Duodenal mucosa (tissue), 2 donors: ENCODE results near the gene CHCHD3.

Source experiments
- H3K27ac ChIP-seq: one replicate; pipeline ENCODE4 v1.7.0; 2013; ENCODE audit warnings: low read depth, low read length
- H3K27me3 ChIP-seq, 2 donors: one replicate each; pipeline ENCODE4 v1.7.0; 2013; ENCODE audit warnings: low read length in 2 of 2, control low read depth in 1 of 2; ENCODE audit not compliant: insufficient read depth in 2 of 2, control insufficient read depth in 1 of 2
- H3K36me3 ChIP-seq, 2 donors: one replicate each; pipeline ENCODE4 v1.7.0; 2013; ENCODE audit warnings: low read length in 2 of 2, control low read depth in 1 of 2; ENCODE audit not compliant: insufficient read depth in 2 of 2, control insufficient read depth in 1 of 2
- H3K4me1 ChIP-seq, 2 donors: one replicate each; pipeline ENCODE4 v1.7.0; 2013; ENCODE audit warnings: low read length in 2 of 2, control low read depth in 1 of 2; ENCODE audit not compliant: insufficient read depth in 2 of 2, control insufficient read depth in 1 of 2
- H3K4me3 ChIP-seq, 2 donors: one replicate each; pipeline ENCODE4 v1.7.0; 2013; ENCODE audit warnings: low read length in 2 of 2, low read depth in 1 of 2
- H3K9ac ChIP-seq, 2 donors: one replicate each; pipeline ENCODE4 v1.7.0; 2013; ENCODE audit warnings: low read length in 2 of 2, low read depth in 1 of 2
- H3K9me3 ChIP-seq, 2 donors: one replicate each; pipeline ENCODE4 v1.7.0; 2013; ENCODE audit warnings: low read length in 2 of 2, control low read depth in 1 of 2; ENCODE audit not compliant: control insufficient read depth in 1 of 2

CHCHD3 gene

GRCh38 chr7:132779164-132779563, 302.7 kb downstream of the CHCHD3 start:
- Histone ChIP-seq H3K36me3 (peaks cover 3 to 10% of the 10 kb centered on the region in 2 donors), H3K4me3 (no peak overlapping the region), H3K27ac (no peak overlapping the region), H3K27me3 (no peaks in the 10 kb centered on the region), H3K4me1 (no peaks in the 10 kb centered on the region), H3K9ac (no peak overlapping the region), H3K9me3 (no peaks in the 10 kb centered on the region)

- Histone ChIP-seq H3K4me1 (no peaks in the 10 kb centered on the region), H3K36me3 (peaks cover 3 to 8% of the 10 kb centered on the region in 2 donors), H3K9ac (no peak overlapping the region), H3K9me3 (no peaks in the 10 kb centered on the region), H3K27me3 (no peaks in the 10 kb centered on the region), H3K4me3 (no peak overlapping the region), H3K27ac (no peak overlapping the region)
Observed at GRCh38 chr7:132778761-132779160, 303.1 kb downstream of the CHCHD3 start.

- Histone ChIP-seq H3K9ac (no peak overlapping the region), H3K27ac (no peak overlapping the region), H3K4me3 (no peak overlapping the region), H3K9me3 (no peaks in the 10 kb centered on the region), H3K27me3 (no peaks in the 10 kb centered on the region), H3K36me3 (peaks cover 0 to 3% of the 10 kb centered on the region in 2 donors), H3K4me1 (no peaks in the 10 kb centered on the region)
Observed at GRCh38 chr7:132777956-132778355, 303.9 kb downstream of the CHCHD3 start.

- no peaks in the 10 kb centered on the region for H3K9me3 ChIP-seq
- H3K9ac ChIP-seq = no peak overlapping the region
- no peaks in the 10 kb centered on the region for H3K36me3 ChIP-seq
- H3K27me3 ChIP-seq = no peaks in the 10 kb centered on the region
- H3K4me3 ChIP-seq = no peak overlapping the region
- H3K27ac ChIP-seq = no peak overlapping the region
- H3K4me1 ChIP-seq = no peaks in the 10 kb centered on the region
Observed at GRCh38 chr7:132777414-132777813, 304.5 kb downstream of the CHCHD3 start.

GRCh38 chr7:132776048-132776620, 305.8 kb downstream of the CHCHD3 start:
- Histone ChIP-seq H3K4me1 (peaks cover 0 to 4% of the 10 kb centered on the region in 2 donors), H3K9ac (no peak overlapping the region), H3K27me3 (no peaks in the 10 kb centered on the region), H3K4me3 (no peak overlapping the region), H3K36me3 (no peaks in the 10 kb centered on the region), H3K9me3 (no peaks in the 10 kb centered on the region), H3K27ac (no peak overlapping the region)

- Histone ChIP-seq H3K9ac (no peak overlapping the region), H3K27ac (no peak overlapping the region), H3K9me3 (peaks cover 6 to 11% of the 10 kb centered on the region in 2 donors), H3K4me3 (no peak overlapping the region), H3K36me3 (no peaks in the 10 kb centered on the region), H3K27me3 (no peaks in the 10 kb centered on the region), H3K4me1 (peaks cover 0 to 4% of the 10 kb centered on the region in 2 donors)
Observed at GRCh38 chr7:132773527-132773956, 308.3 kb downstream of the CHCHD3 start.

GRCh38 chr7:132771301-132771730, 310.6 kb downstream of the CHCHD3 start:
- Histone ChIP-seq H3K27ac (no peak overlapping the region), H3K4me3 (no peak overlapping the region), H3K4me1 (peaks cover 0 to 4% of the 10 kb centered on the region in 2 donors), H3K27me3 (no peaks in the 10 kb centered on the region), H3K9ac (no peak overlapping the region), H3K9me3 (peaks cover 6 to 11% of the 10 kb centered on the region in 2 donors), H3K36me3 (no peaks in the 10 kb centered on the region)

GRCh38 chr7:132770055-132770454, 311.8 kb downstream of the CHCHD3 start:
- peaks cover 0 to 4% of the 10 kb centered on the region in 2 donors for H3K4me1 ChIP-seq
- H3K9ac ChIP-seq = no peak overlapping the region
- no peak overlapping the region for H3K4me3 ChIP-seq
- H3K27me3 ChIP-seq = no peaks in the 10 kb centered on the region
- H3K9me3 ChIP-seq = peaks cover 6 to 11% of the 10 kb centered on the region in 2 donors
- H3K36me3 ChIP-seq = no peaks in the 10 kb centered on the region
- no peak overlapping the region for H3K27ac ChIP-seq

GRCh38 chr7:132769280-132769679, 312.6 kb downstream of the CHCHD3 start:
- Histone ChIP-seq H3K4me3 (no peak overlapping the region), H3K9ac (no peak overlapping the region), H3K36me3 (no peaks in the 10 kb centered on the region), H3K9me3 (peaks cover 6 to 11% of the 10 kb centered on the region in 2 donors), H3K4me1 (peaks cover 0 to 4% of the 10 kb centered on the region in 2 donors), H3K27ac (no peak overlapping the region), H3K27me3 (no peaks in the 10 kb centered on the region)

- no peak overlapping the region for H3K27ac ChIP-seq
- peaks cover 0 to 4% of the 10 kb centered on the region in 2 donors for H3K4me1 ChIP-seq
- H3K4me3 ChIP-seq = no peak overlapping the region
- H3K9me3 ChIP-seq = peaks cover 6 to 11% of the 10 kb centered on the region in 2 donors
- no peaks in the 10 kb centered on the region for H3K36me3 ChIP-seq
- H3K27me3 ChIP-seq = no peaks in the 10 kb centered on the region
- H3K9ac ChIP-seq = no peak overlapping the region
Observed at GRCh38 chr7:132768099-132768498, 313.8 kb downstream of the CHCHD3 start.
